Activated effector memory CD4-positive, alpha-beta T cell treated with Interleukin-2 at 50 U/mL for 16 hours (primary cell): ENCODE data around the gene MTRF1L.
"Not testable (repeated sequence)": the region's sequence is repeated elsewhere in the genome, so short reads cannot be mapped to it uniquely, and the experiment has no call there.

ENCODE experiments used
- DNase-seq: peaks from one replicate; pipeline ENCODE4 v3.0.0-alpha.2; 2020

Gene MTRF1L

DNA sequence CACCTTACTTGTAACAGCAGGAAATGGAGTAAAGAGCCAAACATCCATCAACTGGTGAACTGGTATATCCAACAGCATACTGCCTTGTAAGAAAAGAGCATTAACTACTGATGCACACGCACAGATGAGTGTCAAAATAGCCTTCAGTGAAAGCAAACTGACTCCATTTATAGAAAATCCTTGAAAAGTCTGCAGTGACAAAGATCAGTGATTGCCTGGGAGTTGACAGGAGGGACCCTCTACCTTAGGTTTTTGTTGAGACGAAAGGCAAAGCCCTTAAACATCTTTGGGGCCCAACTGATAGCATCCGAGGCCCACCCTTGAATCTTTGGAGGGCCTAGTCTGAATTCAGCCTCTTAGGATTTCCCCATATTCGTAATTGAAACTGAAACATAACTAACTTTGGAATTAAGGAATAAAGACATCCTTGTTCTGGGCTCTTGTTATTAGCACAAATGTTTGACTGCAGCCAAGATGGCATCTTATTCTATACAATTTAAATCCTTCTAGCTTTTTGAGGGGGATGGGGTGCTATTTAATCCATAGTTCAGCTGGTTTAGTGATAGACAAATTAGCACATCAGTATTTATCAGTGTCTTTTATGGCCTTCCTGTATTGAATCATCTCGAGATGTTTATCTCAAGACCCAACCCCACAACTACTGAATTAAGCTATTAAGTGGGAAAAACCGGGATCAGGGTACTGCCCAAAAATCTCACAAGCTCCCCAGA is 32.7 kb downstream of the MTRF1L start:
- no peak for DNase-seq

- DNase-seq, result not testable (repeated sequence)
Measured at GRCh38 chr6:152966168-152966894, 36.2 kb downstream of the MTRF1L start.

- DNase-seq, result no peak
Measured at GRCh38 chr6:152959333-152959732, 43.2 kb downstream of the MTRF1L start.

- no peak for DNase-seq
Measured at GRCh38 chr6:152957796-152958195, 44.7 kb downstream of the MTRF1L start.

DNA sequence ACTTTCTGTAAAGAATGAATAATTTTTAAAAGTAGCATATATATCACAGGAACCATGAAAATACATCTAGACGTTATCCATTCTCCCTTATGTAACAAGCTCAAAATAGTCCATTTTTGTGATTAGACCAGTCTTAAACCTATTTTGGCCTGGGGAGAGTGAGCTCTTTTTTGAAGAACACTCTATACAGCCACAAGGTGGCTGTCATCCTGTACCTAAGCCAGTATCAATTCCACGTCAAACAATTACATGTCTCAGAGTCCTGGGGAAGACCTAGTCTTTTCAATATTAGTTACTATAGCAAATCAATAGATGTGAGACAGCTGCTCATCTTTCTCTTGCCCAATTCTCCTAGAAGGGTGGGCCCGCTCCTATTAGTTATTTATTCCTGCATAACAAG is 48.1 kb downstream of the MTRF1L start:
- no peak for DNase-seq

DNA sequence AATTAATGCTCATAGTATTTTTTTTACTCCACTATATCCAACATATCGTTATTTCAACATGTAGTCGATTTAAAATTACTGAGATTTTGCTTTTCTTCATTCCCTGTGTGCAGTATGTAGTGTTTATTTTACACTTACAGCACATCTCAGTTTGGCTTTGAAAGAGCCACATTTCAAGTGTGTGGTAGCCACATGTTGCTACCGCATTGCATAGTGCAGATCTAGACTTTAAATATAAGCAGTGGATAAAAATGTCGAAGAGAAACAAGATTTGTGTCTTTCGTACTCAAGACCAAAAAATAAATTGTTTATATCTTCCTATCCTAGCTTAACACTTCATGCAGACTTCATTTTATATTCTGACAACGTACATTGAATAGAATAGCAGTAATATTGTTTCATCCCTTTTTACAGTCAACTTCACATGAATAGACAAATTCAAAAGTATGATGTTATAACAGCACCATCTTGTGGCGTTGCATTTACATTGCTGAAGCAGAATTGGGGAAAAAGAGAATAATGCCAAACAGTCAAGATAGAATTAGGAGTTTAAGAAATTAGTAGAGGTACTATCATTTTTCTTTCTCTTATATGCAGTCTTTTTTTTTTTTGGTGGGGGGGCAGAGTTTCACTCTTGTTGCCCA is 49.5 kb downstream of the MTRF1L start:
- DNase-seq, result no peak

DNA sequence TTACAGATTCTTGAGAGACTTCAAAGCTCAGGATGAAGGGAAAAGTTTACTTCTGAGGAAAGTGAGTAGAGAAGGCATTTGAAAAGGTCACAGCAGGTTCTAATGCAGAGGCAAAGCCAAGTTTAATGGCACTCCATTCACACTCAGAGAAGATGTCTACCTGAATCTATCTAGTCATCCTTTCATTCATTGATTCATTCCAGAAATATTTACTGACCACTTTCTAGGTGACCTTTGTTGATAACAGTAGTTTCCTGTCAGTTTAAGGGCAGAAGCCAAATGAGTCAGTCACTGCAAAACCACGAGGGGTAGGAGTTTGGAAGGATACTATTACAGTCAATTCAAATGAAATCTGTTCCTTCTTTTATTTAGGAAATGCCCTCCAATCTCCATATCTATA is 50.5 kb downstream of the MTRF1L start:
- DNase-seq, result no peak

DNA sequence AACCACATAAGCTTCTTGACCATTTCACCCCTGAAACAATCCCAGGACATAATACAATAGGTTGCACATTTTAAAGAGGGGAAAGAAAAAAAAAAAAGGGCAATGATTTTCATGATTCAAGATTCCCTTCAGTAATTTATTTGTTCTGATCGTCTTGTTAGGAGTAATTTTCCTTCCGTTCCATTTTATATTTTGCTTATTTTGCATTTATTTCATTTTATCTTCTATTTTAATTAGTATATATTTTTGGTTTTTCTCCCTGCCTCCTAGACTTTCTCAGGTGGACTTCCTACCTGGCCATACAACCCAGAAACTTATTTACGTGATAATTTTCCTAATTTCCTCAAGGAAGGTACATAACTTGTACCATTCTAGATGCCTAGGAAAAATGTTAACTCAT is 52.3 kb downstream of the MTRF1L start:
- no peak for DNase-seq

DNA sequence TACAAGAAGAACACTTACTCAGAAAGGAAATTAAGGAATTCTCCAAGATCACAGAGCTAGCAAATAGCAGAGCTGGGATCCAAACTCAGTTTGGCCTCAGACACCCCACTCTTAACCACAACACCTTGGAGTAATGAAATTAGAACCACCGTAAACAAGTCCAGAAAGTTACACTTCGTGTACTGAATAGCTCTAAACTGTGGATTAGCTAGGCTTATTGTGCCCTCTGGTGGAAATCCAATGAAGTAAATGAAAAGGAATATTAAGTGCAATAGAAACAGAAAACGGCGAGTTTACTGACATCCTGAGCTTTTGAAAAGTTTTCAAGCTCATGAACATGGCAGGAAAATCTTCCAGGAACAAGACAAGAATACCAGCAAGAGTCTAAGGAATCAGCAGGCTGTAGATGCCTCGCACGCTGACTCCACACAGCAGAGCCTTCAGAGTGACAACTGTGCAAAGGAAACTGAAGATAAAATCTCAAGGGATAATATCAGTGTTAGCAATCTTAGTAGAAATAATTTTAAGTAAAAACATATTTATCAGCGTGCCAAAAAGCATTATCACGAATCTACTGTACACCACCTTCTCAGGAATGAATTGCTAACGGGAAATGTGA is 54.2 kb downstream of the MTRF1L start:
- DNase-seq, result no peak

- no peak for DNase-seq
Measured at GRCh38 chr6:152946995-152947394, 55.5 kb downstream of the MTRF1L start.

- no peak for DNase-seq
Measured at GRCh38 chr6:152946484-152946883, 56.0 kb downstream of the MTRF1L start.

- no peak for DNase-seq
Measured at GRCh38 chr6:152943260-152943897, 59.1 kb downstream of the MTRF1L start.

DNA sequence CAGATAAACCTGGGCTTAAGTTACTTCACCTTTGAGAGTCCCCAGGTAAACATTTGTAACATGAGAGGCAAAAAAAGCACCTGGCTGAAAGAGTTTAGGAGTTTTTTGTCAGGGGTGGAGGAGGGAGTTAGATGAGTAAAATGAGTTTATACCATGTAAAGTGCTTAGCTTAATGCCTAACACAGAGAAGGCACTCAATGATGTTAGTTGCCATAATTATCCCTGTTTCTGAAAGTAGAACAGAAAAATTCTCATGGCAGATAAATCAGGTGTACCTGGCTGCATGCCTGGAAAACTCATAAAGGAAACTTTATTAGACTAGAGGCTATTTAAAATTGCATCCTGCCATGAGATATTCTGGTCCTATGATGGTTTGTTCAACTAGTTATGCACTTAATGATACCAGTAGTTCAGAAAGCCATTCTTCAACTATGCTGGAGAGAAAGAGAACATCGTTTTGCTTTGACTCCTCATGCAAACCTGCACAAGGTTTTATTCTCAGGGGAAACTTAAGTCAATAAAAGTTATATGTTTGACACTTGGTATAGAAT is 60.1 kb downstream of the MTRF1L start:
- DNase-seq, result no peak

GRCh38 chr6:152941746-152942145 is 60.8 kb downstream of the MTRF1L start:
- no peak for DNase-seq
